Activated naive CD8-positive, alpha-beta T cell treated with anti-CD3 and anti-CD28 coated beads, Interleukin-2, amount 50 U/mL, for 16 hours (primary cell): ENCODE data around the gene LOXL4.

Experiments used
- DNase-seq: peaks from one replicate; pipeline ENCODE4 v3.0.0-alpha.2; 2020; ENCODE audit warnings: low read depth, low spot score

LOXL4 gene

DNA sequence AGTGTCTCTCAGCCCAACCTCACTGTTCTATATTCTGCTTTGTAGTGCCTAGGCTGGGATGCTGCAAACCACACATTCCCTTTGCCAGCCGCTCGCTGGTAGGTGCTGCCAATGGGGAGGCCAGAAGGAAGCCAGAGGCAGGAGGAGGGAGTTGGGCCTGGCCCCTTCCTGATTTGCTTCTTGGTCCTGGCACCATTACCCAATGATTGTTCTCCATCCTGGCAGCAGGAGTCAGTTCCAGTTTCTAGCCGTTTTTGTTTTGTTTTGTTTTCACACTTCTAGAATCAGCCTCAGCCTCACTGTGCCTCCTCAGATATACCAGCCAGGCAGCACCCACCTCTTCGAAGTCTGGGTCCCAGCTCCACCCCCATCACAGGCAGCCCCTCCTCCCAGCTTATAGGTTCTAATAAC, 27.4 kb upstream of the LOXL4 start:
- DNase-seq: no peak

DNA sequence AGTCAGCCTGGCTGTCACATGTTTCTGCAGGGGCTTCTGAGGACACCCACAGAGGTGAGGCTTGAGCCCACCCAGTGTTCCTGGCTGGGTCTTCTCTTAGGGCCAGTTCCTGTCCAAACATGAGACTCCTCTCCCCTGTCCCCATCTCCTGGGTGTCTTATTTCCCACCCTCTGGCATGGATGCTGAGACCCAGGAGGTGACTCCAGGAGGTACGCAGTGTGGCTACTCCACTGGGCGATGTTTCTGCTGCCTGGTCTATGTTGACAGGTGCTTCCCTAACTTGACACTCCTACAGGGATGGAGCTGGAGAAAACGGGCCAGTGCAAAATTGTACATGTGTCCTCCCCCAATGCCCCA, 26.3 kb upstream of the LOXL4 start:
- DNase-seq: no peak

DNA sequence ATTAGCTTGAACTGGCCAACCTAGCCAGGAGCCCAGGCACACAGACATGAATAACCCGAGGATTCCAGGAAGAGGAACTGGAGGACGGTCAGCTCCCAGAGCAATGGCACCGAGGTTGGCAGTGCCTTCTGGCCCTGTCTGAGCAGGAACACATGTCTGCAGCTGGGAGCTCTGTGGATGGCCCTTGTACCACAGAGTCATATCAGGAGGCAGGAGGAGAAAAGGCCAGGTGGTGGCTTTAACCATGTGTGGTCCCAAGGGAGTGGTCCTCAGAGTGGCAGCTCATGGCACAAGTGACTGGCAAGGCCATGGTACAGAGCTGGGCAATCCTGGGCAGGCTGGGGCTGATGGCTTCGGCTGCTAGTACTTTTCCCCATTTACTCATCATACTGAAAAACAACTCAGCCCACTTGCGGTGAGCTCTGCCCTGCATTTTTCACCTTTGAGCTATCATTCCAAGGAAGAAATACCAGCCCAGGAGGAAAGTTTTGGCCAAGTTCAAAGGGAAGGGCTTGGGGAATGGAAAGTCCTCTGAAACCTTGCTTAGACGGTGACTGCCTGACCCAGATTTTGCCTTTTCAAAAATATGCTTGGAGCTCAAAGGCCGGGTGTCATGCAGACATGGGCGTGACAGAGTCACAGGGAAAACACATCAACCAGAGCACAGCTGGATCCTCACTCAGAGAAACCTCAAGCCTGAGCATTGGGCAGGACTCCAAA, 25.7 kb upstream of the LOXL4 start:
- DNase-seq: no peak

DNA sequence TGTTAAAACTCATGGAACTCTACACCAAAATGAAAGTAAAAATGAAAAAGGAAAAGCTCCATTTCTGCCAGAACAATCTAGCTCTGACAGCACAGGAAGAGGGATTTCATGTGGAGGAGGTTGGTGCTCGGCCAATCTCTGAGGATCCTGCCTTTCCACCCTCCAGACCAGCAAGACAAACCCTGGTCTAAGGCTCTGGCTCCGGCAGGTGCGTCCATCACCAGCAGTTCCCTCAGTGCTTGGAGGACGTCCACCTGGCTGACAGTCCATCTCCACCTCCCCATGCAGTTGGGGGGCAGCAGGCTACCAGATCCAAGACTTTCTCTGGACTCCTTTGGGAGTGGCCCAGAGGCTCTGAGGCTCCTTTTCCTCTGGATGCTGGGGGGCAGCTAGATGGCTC, 25.0 kb upstream of the LOXL4 start:
- no peak for DNase-seq

DNA sequence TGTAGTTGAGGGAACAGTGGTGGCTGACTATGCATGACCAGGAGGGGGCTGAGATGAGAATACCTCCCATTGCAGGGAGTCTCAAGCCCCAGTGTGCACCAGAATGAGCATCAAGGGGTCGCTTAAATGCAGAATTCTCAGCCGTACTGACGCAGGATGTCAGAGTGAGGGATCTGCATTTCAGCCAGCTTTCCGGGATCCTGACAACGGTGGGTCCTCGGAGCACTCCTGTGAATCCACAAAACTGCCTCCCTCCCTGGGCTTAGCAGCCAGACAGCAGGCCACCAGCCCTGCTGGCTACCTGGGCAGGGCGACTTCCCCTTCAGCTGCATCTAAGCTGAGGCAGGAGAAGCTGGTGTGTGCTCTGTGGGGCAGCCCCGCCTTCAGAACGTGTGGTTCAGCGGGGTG, 21.8 kb upstream of the LOXL4 start:
- no peak for DNase-seq

DNA sequence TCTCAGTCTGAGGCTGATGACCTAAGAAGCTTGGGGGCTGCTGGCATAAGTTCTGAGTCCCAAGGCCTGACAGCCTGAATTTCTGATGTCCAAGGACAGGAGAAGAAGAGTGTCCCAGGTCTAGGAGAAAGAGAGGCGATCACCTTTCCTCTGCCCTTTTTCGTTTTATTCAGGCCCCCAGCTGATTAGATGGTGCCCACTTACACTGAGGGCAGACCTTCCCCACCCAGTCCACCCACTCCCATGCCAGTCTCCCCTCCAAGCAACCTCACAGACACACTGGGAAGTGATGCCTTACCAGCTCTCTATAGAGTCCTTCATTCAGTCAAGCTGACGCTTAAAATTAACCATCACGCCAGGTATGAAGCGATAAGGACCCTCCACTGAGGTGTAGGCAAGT, 19.3 kb upstream of the LOXL4 start:
- DNase-seq: no peak

DNA sequence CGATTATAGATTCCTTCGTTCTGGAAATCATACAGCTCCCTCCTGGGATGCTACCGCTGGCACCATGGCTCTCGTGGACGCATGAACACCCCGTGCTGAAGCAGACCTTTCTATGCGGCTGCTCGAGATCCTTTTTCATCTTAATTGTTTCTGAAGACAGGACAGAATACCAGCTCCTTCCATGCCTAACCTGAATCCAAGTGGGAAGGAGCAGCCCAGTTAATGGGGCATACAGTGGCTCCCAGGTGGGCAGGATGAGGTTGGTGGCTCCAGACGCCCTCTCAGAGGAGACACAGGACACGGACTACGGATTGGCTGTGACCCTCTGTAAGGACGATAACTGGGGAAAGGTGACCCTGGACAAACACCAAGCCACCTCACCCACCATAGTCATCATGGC, 18.4 kb upstream of the LOXL4 start:
- no peak for DNase-seq

DNA sequence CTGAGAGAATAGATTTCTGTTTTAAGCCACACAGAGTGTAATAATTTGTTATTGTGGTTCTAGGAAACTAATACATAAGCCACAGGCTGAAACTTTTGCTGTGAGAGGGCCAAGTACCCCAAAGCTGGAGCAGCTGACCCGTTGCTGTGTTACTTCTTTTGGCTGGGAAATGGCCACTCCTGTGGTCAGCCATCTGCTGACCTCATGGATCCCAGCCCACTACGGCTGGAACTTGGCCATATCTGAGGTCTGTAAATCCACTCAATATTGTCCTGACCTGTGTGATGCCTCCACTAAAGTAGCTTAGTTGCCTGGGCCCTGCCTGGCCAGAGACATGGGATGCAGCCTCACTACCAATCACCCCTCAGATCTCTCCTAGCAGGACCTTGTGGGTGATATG, 17.4 kb upstream of the LOXL4 start:
- DNase-seq: no peak

DNA sequence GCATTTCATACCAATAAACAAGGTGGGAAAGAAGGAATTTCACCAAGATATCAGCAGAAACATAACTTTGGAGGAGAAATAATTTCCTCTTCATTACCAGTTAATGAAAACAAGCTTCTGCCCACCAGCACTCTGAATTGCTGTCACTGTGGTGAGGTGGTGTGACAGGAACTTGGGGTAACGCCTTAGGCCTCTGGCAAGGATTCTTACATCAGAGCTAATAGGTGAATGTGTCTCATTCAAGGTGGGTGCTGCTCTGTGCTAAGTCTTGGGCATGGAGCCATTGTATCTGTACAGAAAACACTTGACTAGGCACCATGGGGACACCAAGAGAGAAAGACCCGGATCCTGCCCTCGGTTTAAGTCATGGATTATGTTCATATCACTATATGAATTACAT, 8.3 kb upstream of the LOXL4 start:
- DNase-seq: no peak

DNA sequence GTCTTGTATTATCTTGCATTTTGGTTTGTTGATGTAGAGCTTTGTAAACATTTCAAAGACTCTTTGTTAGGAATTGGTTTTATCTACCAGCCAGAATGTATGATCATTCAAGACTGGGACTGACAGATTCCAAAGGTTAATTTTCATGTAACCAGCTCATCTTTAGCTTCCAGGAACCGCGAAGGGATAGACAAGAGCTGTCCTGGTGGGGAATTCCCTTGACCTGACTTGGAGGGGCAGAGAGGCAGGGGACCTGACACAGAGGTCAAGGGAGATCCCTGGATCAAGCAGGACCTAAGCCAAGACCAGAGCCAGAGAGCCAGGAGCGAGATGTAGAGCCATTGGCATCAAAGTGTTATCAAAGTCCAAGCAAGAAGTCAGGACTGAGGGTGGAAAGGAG, 6.6 kb upstream of the LOXL4 start:
- DNase-seq: no peak

DNA sequence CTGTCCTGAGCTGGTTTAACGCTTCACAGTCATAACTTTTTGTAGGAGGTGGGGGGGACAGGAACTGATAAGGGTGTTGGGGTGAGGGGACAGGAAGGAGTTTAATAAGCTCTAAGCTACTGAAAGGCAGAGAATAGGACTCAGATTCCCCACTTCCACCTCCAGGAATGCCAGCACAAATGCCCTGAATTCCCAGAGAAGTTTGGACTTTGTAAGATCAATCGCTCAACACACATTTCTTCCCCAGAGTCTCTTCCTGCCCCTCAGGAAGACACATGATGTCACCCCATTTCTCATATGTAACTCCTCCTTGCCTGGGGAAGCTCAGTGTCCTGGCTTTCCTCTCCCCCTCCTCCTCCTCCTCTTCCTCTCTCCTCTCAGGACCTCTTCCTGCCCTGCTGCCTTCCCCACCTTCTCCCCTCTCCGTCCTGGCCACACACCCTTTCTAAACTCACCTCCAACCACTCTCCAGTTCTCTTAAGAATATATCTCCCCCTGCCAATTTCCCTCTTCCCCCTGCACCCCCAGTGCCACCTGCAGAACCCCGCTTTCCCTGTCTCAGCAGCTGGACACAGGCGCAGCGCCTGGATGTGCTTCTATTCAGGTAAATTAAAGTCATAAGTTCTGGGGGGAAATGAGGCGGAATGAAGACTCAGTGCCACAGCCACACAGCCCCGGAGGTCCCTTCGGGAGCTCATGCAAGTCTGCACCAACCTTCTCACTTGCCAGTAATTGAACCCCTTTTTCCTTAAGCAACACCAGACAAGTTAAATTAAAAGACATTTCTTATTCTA, 5.3 kb upstream of the LOXL4 start:
- DNase-seq: no peak

DNA sequence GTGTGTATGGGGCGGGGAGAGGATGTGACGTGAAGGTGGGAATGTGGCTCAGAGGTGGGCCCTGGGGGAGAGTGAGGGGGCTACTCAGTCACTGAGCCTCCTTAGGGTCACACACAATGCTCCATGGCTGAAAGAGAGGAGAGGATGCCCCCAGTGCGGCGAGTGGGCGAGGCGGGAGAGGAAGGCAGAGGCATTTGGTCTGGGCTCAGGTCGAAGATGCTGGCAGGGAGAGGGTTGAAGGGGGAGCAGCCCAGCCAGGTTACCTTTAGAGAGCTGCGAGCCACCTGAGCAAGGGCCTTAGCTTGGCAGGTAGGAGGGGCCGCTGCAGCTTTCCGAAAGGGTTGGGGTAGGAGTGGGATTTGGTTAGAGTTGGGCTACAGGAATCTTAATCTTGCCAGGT, 4.7 kb upstream of the LOXL4 start:
- no peak for DNase-seq

DNA sequence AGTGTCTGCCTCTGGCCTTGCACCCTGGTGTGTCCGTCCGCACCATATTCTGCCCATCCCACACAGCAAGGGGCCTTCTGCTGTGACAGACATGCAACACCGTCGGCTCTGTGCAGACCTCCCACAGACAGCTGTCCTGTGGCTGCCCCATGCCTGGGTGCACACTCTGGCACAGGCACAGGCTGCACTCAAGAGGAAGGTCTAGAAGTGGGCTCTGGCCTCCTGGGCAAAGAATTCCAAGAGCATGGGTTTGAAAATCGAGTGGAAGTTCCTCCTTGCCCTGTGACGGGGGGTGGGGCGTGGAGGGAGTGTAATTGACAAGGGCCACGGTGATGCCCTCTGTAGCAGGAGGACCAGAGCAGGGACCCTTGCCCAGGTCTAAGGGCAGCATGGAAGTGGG, 4.3 kb upstream of the LOXL4 start:
- DNase-seq: no peak

DNA sequence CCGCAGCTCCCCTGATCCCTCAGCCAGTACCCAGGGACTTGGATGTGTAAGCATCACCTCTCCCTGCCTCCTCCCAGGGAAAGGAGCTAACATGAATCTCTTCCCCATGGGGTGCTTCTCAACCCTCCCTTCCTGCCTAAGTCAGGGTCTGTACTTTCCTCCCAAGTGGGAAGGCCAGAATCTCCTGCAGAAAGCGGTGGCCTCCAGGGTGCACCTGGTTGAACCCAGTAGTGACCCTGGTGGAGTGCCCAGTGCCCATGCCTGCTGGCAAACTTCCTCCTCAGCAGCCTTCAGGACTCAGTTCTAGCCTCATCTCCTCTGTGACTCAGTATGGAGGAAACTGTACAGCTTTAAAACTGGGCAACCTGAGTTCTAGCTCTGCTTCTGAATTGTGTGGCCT, 2.8 kb upstream of the LOXL4 start:
- no peak for DNase-seq

DNA sequence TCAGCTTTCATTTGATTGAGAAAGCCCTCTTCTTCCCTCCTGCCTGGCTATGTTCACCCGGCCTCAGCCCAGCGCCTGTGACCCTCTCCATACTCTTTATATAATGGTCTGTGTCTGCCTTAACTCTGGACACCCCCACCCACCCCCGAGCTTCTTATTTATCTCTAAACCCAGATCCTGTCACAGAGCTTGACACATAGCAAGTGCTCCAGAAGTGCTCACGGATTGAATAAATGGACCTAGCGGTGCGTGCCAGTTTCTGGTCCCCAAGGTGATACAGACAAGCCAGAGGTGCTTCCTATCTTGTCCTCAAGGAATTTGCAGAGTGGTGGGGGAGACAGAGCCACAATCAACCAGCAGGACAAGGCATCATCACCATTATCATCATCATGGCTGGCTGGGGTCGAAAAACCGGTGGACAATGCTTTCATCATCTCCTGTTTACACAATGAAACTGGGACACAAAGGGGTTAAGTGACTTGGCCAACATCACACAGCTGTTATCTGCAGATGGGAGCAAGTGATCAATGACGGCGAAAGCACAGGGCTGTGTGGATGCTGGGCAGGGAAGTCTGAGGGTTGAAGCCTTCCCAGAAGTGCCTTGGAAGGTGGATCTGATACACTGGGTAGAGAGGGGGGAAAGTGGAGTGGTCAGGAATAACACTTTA, 2.2 kb upstream of the LOXL4 start:
- DNase-seq: no peak

DNA sequence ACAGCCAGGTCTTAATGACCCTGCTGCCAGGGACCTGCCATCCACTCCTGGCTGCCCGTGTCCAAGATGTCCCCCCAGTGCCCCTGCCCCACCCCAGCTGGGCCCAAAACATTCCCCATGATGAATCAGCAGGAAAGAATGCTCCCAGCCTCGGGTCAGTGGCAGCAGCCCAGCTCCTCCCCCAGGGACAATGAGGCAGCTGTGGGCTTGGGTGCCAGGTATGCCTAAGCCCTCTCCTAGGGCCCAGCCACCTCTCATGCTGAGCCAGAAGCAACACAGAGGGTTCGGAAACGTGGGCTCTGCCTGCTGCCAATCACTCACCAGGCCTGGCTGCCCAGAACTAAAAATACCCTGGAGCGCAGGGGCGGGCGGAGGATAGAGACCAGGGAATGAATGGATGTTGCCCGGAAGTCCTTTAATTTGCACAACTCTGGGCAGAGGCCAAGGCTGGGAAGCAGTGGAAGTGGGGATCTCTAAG, 1.5 kb upstream of the LOXL4 start:
- DNase-seq: no peak

DNA sequence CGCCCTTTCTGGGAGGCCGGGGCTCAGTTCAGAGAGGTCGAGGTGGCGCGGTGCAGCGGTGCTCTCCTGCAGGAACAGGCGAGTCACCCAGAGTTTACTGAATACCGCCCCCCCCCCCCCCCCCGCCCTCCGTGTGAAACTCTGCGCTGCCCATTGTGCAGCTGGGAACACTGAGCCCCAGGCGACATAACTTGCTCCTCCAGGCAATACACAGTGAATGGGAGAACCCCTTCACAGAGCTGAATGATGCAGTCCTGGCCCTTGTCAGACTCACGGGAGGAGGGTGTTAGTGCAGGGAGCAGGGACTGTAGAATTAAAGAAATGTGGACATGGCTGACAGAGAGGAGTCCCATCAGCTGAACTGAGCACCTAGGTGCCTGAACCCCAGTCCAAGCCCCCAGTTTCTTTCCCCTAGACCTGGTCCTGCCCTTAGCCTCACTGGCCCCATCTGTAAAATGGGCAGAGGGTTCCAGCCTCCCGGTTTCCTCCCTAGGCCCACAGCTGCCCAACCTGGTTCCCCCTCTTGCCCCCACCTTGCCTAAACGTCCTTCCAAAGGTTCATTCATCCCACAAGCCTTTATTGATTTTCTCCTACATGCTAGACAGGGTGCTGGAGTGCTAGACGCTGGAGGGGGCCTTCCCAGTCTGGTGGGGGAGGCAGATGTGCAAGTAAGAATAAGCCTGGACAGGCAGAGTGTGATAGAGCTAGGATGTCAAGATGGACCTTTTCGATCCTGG, 869 bp upstream of the LOXL4 start:
- DNase-seq: no peak

DNA sequence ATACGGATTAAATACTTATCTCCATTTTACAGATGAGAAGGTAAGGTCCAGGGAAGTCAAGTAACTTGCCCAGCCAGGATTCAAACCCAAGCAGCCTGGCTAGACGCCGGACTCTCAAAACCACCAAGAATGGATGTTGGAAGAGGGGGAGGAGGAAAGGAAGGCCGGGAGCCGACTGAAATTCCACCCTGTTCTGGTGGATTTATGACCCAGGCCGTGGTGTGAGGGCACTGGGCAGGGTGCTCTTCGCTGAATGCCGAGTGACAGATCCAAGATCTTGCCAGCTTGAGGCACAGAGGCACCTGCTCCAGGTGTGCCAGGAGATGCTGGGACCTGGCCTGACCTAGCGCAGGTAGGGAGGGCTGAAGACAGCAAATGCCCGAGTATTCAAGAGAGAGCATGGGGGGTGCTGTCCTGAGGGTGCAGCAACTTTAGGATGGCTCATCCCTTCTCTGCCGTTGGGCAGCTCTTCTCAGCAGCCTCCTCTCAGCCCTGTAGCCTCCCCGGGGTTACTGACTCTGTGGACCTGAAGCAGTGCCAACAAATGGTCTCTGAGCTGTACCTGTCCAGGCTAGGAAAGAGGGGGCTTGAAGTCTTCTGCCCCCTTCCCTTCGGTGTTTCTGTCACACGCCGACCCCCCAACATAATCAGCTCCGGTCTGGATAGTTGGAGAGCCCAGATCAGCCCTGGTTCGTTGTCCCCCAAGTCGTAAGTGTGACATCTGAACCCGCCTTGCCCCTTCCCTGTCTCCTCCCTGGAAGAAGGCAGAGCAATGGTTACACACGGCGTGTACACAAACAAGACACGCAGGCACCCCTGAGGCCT, 713 bp downstream of the LOXL4 start:
- no peak for DNase-seq

DNA sequence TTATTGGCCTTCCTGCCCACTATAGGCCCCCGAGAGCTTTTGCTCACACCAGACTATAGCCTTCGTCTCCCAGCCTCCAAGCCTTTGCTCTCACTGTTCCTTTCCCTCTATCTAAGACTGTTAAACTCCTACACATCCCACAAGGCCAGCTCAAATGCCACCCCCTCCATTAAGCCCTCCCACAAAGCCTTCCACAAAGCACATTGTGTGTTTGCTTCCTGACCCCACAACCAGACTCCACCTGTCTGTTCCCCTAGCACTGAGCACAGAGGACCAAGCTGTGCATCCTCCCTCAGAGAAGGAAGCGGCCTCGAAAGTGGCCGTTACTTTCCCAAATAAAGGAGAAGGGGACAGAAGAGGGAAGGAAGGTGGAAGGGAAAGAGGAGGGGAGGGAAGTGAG, 1.3 kb downstream of the LOXL4 start:
- DNase-seq: no peak

DNA sequence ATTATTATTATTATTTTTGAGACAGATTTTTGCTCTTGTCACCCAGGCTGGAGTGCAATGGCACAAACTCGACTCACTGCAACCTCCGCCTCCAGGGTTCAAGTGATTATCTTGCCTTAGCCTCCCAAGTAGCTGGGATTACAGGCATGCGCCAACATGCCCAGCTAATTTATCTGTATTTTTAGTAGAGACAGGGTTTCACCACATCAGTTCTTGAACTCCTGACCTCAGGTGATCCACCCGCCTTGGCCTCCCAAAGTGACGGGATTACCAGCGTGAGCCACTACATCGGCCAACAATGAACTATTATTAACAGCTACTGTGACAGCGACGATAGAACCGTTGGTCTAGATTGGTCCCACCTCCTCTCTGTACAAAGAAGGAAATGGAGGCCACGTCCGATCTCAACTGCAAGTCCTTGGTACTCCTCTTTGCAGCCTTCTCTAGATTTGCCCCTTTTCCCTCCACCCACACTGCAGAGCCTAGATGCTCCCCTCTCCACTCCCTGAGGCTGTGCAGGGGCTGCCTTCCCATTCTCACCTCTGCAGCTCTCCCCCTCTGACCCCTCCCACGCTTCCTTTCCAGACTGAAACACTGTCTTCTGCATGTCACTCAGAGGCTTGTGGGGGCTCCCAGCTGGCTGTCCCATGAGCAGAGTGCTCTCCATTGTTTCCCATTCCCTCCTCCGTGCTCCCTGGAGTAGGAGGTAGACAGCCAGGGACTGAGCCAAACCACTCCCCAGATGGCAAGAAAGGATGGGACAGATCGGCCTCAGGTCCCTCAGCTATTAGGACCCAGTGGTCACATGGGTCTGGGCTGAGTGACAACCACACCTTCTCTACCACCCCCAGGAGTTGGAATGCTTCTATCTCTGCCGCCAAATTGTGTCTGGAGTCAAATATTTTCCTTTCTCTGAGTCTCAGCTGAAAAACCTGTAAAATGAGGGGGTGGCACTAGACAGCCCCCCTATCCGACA, 2.3 kb downstream of the LOXL4 start:
- DNase-seq: no peak
